Epithelial cell of prostate (primary cell): ENCODE data around the gene FOXS1.

Experiments
- DNase-seq: peaks from one replicate; pipeline ENCODE4 v3.0.0-alpha.2; 2011; ENCODE audit warnings: low read depth, low spot score
- H3K27ac ChIP-seq: fragments of 450-650 bp; 2 replicates; pipeline ENCODE4 v1.5.1; 2017; ENCODE audit warnings: mild to moderate bottlenecking

The FOXS1 gene

GRCh38 chr20:31803552-31804291 is 41.7 kb downstream of the FOXS1 start:
- no peak overlapping the region for H3K27ac ChIP-seq
- no peak for DNase-seq

GRCh38 chr20:31801508-31801907 is 43.9 kb downstream of the FOXS1 start:
- H3K27ac ChIP-seq = no peak overlapping the region

GRCh38 chr20:31797364-31797763 is 48.0 kb downstream of the FOXS1 start:
- H3K27ac ChIP-seq = no peak overlapping the region
- DNase-seq = no peak

More at GRCh38 chr20:31801508-31801907, 43.9 kb downstream of the FOXS1 start:
- DNase-seq = no peak
